ENCODE results near the gene B9D1.

- TF ChIP-seq POLR2A (IDR thresholded peaks at IDR 0.05; ENCODE audit: borderline replicate concordance, extremely low read depth, insufficient read depth, insufficient read length) (no peak), EGR1 (IDR thresholded peaks at IDR 0.05; ENCODE audit: low read depth) (no peak), RAD21 (IDR thresholded peaks at IDR 0.05; ENCODE audit: low read depth) (no peak)
These were observed 50.1 kb downstream of the B9D1 start for GRCh38 chr17:19312406-19312805.

All from HCT116 (cell line).